ENCODE measurements around the gene LAG3. TPM values are rescaled to one million over a fixed set of nuclear protein-coding genes. Genes with fewer than 3 reads are reported as not detected.
A peak's percentile ranks its signal among the peaks of the same experiment; 100 is the strongest.

Gene LAG3
- total RNA-seq, 1 experiment from 2014 or later: 0.58 TPM

DNA sequence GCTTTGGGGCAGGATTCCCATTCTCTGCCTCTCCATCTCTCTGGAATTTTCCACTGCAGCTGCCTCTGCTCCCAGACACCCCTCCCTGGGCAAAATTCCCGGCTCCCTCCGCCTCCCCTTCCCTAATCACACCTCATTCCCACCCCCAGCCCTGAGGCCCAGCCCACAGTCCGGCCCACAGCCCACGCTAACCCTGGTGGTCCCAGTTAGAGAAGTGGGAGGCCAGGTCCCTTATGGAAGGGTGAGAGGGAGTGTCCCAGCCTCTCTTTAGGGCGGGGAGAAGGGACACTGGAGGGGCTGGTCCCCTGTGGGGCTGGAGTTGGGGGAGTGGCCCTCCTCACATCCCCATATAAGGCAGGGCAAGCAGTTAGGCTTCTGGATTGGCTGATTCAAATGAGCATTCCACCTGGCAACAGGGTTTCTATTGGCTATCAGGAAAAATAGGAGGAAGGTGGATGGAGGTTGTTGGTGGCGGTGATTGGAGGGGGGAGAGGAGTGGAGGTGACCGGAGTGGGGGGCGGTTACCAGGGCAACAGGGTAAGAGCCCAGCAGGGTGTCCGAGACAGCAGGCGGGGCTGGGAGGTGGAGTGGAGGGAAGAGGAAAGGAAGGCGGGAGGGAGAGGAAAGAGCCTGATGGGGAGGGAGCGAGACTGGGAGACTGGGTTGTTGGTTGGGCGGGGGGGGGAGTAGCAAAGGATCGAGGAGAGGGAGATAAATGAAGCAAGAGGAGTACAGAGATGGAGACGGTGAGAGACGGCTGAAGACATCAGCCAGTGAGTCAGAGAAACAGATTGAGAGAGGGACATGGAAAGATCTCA lies 8.1 kb upstream of the LAG3 start:
- no peaks in the 10 kb centered on the region for H3K27me3 Mint-ChIP-seq (ENCODE audit: insufficient read depth, unreplicated experiment)
- peak overlapping the region; percentile 95 for H3K27ac Mint-ChIP-seq (ENCODE audit: low read depth, unreplicated experiment)
- POLR2A ChIA-PET: interaction anchor here (0.8 to 4.2 kb wide), 3 partner anchors 11 to 75 kb away, joined by 4 to 119 read pairs (median 21); partner anchors contain the start of genes MLF2 and ZNF384
- H3K9me3 Mint-ChIP-seq (ENCODE audit: unreplicated experiment): no peaks in the 10 kb centered on the region
- DNase-seq (ENCODE audit: unreplicated experiment): peak; percentile 99
- H3K4me3 Mint-ChIP-seq (ENCODE audit: unreplicated experiment): peak overlapping the region; percentile 84
- peaks cover 42% of the 10 kb centered on the region for H3K4me1 Mint-ChIP-seq (ENCODE audit: insufficient read depth, unreplicated experiment)
- TF ChIP-seq, protein P1, sequence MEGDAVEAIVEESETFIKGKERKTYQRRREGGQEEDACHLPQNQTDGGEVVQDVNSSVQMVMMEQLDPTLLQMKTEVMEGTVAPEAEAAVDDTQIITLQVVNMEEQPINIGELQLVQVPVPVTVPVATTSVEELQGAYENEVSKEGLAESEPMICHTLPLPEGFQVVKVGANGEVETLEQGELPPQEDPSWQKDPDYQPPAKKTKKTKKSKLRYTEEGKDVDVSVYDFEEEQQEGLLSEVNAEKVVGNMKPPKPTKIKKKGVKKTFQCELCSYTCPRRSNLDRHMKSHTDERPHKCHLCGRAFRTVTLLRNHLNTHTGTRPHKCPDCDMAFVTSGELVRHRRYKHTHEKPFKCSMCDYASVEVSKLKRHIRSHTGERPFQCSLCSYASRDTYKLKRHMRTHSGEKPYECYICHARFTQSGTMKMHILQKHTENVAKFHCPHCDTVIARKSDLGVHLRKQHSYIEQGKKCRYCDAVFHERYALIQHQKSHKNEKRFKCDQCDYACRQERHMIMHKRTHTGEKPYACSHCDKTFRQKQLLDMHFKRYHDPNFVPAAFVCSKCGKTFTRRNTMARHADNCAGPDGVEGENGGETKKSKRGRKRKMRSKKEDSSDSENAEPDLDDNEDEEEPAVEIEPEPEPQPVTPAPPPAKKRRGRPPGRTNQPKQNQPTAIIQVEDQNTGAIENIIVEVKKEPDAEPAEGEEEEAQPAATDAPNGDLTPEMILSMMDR (IDR thresholded peaks at IDR 0.05; ENCODE audit: unreplicated experiment): no peak
- no TSS peak for BruUV-seq (replicated peaks)
- no peaks in the 10 kb centered on the region for H3K36me3 Mint-ChIP-seq (ENCODE audit: insufficient read depth, unreplicated experiment)
- CTCF ChIA-PET: interaction anchor here (0.7 to 7.8 kb wide), 7 partner anchors 10 to 62 kb away, joined by 4 to 174 read pairs (median 7); partner anchors contain the start of gene MLF2
- intact Hi-C loops (cut with micrococcal nuclease): no loop called here

DNA sequence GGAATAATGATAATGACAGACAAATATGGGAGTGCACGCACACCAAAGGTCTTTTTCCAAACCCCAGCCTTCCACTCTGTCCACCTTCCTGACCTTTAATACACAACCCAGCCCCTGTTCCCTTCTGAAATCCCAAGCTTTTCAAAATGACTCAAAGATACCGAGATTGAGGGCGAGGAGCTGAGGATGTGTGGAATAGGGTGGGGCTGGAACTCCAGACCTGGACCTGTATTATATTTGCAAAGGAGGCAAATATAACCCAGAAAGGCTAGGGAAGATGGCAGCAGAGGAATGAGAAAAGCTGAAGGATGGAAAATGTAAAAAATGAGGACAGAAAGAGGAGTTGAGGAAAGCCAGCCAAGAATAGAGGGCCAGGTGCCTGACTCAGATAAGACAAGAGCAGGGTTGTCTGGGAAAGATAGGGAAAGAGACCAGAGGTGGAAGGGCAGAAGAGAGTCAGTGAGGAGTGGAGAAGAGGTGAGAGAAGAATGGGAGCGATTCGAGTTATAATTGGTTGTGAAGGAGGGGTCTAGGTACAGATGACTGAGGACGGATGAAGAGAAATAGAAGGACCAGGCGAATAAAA lies 7.2 kb upstream of the LAG3 start:
- Mint-ChIP-seq H3K4me1 (ENCODE audit: insufficient read depth, unreplicated experiment) (peaks cover 48% of the 10 kb centered on the region), H3K36me3 (ENCODE audit: insufficient read depth, unreplicated experiment) (peaks cover 8% of the 10 kb centered on the region), H3K4me3 (ENCODE audit: unreplicated experiment) (peak overlapping the region; percentile 84), H3K27me3 (ENCODE audit: insufficient read depth, unreplicated experiment) (no peaks in the 10 kb centered on the region), H3K27ac (ENCODE audit: low read depth, unreplicated experiment) (peak overlapping the region; percentile 95), H3K9me3 (ENCODE audit: unreplicated experiment) (no peaks in the 10 kb centered on the region)
- DNase-seq (ENCODE audit: unreplicated experiment): peak; percentile 29
- CTCF ChIA-PET: interaction anchor here (0.6 to 7.8 kb wide), 8 partner anchors 11 to 111 kb away, joined by 3 to 174 read pairs (median 6); partner anchors contain the start of gene MLF2
- no TSS peak for BruUV-seq (replicated peaks)
- TF ChIP-seq, protein P1 (IDR thresholded peaks at IDR 0.05; ENCODE audit: unreplicated experiment): no peak
- POLR2A ChIA-PET: interaction anchor here (1.3 to 4.2 kb wide), 7 partner anchors 11 to 161 kb away, joined by 3 to 119 read pairs (median 10); partner anchors contain the start of genes CDCA3, COPS7A, MLF2 and SPSB2
- intact Hi-C loops (cut with micrococcal nuclease): no loop called here

DNA sequence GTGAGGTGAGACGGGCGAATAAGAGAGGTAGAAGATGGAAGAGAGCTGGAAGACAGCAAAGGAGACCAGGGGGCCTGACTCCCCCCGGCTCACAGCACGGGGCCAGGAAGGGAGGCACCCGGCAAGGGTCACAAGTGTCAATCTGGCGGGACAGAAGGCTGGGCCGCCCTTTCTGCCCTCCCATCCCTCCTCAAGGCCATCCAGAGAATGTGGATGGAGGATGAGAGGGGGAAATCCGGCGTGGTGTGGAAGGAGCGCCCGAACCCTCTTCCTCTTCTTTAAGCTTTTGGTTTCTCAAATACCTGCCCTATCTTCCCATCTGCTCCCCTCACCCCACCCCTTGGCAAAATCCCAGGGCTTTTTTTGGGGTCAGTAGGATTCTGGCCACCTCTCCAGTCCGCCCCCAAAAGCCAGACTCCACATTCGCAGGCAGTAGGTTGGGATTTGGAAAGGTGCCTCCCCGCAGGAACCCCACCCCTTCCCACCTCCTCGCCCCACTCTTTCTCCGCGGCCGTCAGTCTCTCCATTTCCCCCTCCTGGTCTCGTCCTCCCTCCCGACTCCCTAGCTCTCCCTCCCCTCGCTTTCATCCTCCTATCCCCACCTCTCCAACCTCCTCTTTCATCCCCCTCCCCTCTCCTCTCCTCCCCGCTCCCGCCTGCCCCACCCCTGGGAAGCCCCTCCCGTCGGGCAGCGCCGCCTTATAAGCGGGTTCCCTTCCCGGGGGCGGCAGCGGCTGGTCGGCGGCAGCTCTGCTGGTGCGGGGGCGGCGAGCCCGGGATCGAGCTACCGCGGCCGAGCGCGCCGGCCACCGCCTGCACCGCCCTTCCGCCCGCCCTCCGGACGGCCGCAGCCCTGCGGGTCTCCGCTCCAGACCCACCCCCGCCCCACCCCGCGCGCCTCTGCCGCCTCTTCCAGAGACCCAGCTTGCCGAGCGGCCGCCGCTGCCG lies 6.4 kb upstream of the LAG3 start, which contains the start of gene PTMS:
PTMS (plus strand) TSS at position 730 of the 948 bp plus-strand sequence. CDS start 343 bp downstream, outside the sequence.
- Mint-ChIP-seq H3K4me3 (ENCODE audit: unreplicated experiment) (peak within 1 kb of the TSS; percentile 84), H3K27ac (ENCODE audit: low read depth, unreplicated experiment) (peak within 1 kb of the TSS; percentile 95), H3K27me3 (ENCODE audit: insufficient read depth, unreplicated experiment) (no peaks in the 10 kb centered on the region), H3K9me3 (ENCODE audit: unreplicated experiment) (no peaks in the 10 kb centered on the region), H3K36me3 (ENCODE audit: insufficient read depth, unreplicated experiment) (peaks cover 11% of the 10 kb centered on the region), H3K4me1 (ENCODE audit: insufficient read depth, unreplicated experiment) (peaks cover 55% of the 10 kb centered on the region)
- POLR2A ChIA-PET: interaction anchor here (0.7 to 4.2 kb wide), 14 partner anchors 9 to 180 kb away, joined by 3 to 119 read pairs (median 4); partner anchors contain the start of genes CDCA3, COPS7A, MLF2 and SPSB2
- intact Hi-C loops (cut with micrococcal nuclease): loop anchor here (1.0 kb wide), 1 partner anchor 13 kb away; the partner anchor contains the start of gene MLF2
- CTCF ChIA-PET: interaction anchor here (0.6 to 7.8 kb wide), 17 partner anchors 8 to 252 kb away, joined by 3 to 174 read pairs (median 6); partner anchors contain the start of genes CD4, COPS7A, LPCAT3 and MLF2
- TF ChIP-seq, protein P1 (IDR thresholded peaks at IDR 0.05; ENCODE audit: unreplicated experiment): no peak
- BruUV-seq (replicated peaks): no TSS peak
- DNase-seq (ENCODE audit: unreplicated experiment): peak; percentile 96
